GM20431 (cell line): ENCODE data around the gene SLC6A2.
"Not testable (repeated sequence)": the region's sequence is repeated elsewhere in the genome, so short reads cannot be mapped to it uniquely, and the experiment has no call there.

ENCODE experiments used
- in situ Hi-C: fragments of 300-500 bp; cut with MseI, MboI; formaldehyde crosslinking; loops from one replicate; pipeline ENCODE4 v1.15.0; 2020; ENCODE audit warnings: low sequenced_read_pairs; ENCODE audit not compliant: unreplicated experiment

Gene SLC6A2

GRCh38 chr16:55655897-55656681 is at the start of gene SLC6A2:
Gene SLC6A2, plus strand, starts transcription at chr16:55655988. Its CDS starts 707 bp downstream, at chr16:55656695.
- in situ Hi-C loops = no loop called here

- in situ Hi-C loops = no loop called here
Observed at GRCh38 chr16:55613613-55614335, 42.0 kb upstream of the SLC6A2 start.

GRCh38 chr16:55615071-55615470 is 40.7 kb upstream of the SLC6A2 start:
- in situ Hi-C loops = no loop called here

- in situ Hi-C loops = not testable (repeated sequence)
Observed at GRCh38 chr16:55615670-55616069, 40.1 kb upstream of the SLC6A2 start.

- in situ Hi-C loops = no loop called here
Observed at GRCh38 chr16:55621771-55622170, 34.0 kb upstream of the SLC6A2 start.

GRCh38 chr16:55622272-55622671 is 33.5 kb upstream of the SLC6A2 start:
- in situ Hi-C loops = no loop called here

DNA sequence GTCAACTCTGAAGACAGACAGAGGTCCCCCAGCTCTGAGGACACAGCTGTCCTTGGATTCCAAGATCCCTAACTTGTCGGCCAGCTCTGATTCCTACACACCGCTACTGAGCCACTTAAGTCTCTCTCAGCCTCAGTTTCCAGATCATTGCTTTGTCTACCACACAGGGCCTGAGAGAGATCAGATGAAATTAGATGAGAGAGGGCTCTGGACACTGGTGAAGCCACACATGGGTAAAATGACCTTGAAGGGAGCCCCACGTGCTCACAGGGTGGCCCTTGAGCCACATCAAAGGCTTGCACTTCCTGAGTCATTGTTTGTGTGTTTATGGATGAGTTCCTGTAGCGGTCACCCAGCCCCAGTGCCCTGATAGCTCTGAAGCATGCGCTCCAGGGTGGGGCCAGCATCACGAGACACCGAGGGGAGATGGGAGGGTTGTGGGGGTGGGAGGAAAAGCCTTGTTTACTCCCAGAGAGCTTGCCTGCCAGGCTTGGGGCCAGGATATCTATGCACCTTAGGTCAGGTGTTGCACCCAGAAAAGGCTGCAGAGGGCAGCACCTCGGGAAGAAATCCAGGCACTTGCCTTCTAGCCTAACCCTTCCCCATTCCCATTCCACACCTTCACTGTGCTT is 32.7 kb upstream of the SLC6A2 start:
- in situ Hi-C loops = no loop called here

- in situ Hi-C loops = no loop called here
Observed at GRCh38 chr16:55623640-55624039, 32.1 kb upstream of the SLC6A2 start.

GRCh38 chr16:55624696-55625095 is 31.1 kb upstream of the SLC6A2 start:
- in situ Hi-C loops = no loop called here

DNA sequence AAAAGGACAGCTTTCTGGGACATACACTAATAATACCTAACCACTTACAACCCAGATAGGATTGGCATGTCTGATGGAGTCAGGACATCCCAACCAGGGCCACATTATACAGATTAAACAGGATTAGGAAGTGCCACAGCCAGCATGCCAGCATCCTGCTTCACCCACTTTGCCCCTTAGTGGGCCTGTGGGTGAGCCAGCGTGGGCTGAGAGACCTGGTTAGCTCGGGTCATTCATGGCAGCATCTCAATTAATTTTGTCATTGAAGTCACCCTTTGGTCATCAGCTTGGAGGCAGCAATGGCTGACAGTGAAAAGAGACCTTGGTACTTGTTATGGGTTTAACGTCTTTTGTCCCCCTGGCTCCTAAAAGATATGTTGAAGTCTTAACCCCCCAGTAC is 29.9 kb upstream of the SLC6A2 start:
- in situ Hi-C loops = no loop called here

GRCh38 chr16:55628306-55628968 is 27.4 kb upstream of the SLC6A2 start:
- in situ Hi-C loops = no loop called here

DNA sequence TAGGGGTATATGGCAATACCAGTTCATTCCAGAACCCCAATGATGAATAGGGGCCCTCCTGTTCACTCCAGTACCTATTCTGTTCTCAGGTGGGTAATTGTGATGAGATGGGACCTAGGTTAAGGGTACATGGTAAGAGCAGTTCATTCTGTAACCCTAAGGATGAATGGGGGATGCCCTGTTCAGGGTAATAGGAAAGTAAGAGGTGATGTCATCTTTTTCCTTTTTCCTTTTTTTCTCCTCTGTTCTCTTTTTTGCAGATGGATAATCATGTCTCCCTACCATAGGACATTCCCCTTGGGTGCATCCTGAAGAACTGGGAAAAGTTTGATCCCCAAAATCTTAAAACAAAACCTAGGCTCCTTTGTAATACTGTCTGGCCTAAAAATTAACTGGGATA is 25.0 kb upstream of the SLC6A2 start:
- in situ Hi-C loops = no loop called here

DNA sequence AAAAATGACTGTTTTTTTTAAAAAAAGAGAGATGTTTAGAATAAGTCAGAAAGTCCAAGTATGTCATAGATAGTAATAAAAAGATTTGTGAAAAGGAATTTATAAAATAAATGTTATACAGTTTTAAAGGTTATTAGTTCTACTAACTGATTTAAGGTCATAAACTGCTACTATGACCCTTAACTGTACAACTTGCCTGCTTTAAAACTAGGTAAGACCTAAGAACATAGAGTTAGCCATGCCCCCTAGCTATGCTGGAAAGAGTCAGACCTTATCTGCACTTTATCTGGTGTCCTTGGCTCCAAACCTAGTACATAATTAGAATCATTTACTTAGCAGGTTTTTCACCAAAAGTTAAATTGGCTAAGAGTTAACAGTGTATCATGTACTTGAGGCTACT is 23.5 kb upstream of the SLC6A2 start:
- in situ Hi-C loops = no loop called here

- in situ Hi-C loops = no loop called here
Observed at GRCh38 chr16:55634193-55634592, 21.6 kb upstream of the SLC6A2 start.

DNA sequence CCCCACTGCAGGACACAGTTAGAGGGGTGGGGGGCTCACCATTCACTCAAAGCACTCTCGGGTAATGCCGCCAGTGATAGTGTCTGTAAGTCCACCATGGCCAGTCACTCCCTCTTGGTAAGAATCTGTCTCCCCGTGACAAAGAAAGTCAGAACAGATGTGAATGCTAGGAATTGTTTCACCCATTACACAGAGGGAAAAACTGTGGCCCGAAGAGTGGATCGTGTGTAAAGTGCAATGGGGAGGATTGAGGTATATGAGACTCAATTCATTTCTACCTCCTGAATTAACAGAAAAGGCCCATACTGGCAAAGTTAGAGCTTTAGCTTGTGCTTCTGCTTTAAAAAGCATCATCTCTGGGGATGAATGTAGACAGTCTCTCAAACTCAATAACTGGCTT is 17.5 kb upstream of the SLC6A2 start:
- in situ Hi-C loops = no loop called here

- in situ Hi-C loops = no loop called here
Observed at GRCh38 chr16:55640701-55641327, 15.0 kb upstream of the SLC6A2 start.

DNA sequence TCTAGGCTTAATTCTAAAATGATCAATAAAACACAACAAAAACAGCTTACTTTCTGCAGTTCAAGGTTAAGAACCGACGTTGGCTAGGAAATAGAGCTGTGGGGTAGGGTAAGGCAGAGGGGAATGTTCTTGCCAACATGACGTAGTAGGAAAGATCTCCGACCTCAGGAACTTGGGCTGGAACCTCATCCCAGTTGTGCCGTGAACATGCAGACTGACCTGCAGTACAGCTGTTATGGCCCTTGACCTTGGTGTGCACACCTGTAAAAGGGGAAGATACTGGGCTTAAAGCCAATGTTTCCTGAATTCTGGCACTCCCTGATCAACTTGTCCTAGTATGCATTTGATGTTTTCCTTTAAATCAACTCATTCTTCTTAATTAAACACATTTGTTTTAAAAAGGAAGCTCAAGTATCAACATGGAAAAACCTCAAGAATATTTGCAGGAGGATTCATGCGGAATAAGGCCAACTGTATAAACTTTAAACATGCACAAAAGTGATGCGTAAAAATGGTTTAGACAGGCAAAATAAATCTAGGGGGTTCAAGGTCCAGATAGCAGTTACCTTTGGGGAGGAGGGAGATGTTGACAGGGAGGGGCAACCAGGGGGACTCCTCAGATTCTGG is 14.2 kb upstream of the SLC6A2 start:
- in situ Hi-C loops = no loop called here

DNA sequence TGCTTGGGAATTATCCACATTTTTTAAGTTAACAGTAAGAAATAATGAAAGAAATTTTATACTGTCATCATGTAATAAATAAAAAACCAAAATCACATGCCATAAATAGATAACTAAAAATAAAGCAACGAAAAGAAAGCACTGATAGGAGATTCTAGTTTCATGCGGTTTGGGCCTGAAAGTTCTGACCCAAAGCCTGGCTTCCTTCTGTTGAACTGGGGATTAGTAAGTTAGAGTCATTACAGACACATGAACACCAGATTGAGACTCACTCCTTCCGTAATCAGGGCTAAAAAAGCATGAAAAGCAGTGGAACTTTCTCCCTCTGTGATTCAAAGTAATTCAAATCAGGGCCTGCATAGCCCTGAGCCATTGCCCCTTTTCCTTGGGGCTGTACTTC is 13.2 kb upstream of the SLC6A2 start:
- in situ Hi-C loops = no loop called here

- in situ Hi-C loops = no loop called here
Observed at GRCh38 chr16:55643161-55643970, 12.4 kb upstream of the SLC6A2 start.
